GM21576 (cell line): ENCODE data around the gene LRRC36.

Source experiments
- ATAC-seq: cut with Tn5 transposase; IDR thresholded peaks from one replicate; pipeline ENCODE4 v1.9.1; 2021; ENCODE audit warnings: mild to moderate bottlenecking, moderate library complexity; ENCODE audit not compliant: unreplicated experiment

Gene LRRC36

GRCh38 chr16:67326472-67327309 is at the start of gene LRRC36, which contains the start of gene KCTD19:
Gene LRRC36, plus strand, starts transcription at chr16:67326815. Its CDS starts 48 bp downstream, at chr16:67326863.
Gene KCTD19, minus strand, starts transcription at chr16:67326741. Its CDS starts 34 bp downstream, at chr16:67326707.
- no peak for ATAC-seq

GRCh38 chr16:67277294-67277998 is 49.2 kb upstream of the LRRC36 start:
- ATAC-seq: no peak

- no peak for ATAC-seq
These were observed 48.4 kb upstream of the LRRC36 start for GRCh38 chr16:67277999-67278772.

- peak; percentile 49 for ATAC-seq
These were observed 47.8 kb upstream of the LRRC36 start for GRCh38 chr16:67278773-67279295.

- peak; percentile 71 for ATAC-seq
These were observed 47.1 kb upstream of the LRRC36 start, which contains the start of gene PLEKHG4 for GRCh38 chr16:67279296-67280089. Gene PLEKHG4, plus strand, starts transcription at chr16:67279532. Its CDS starts 513 bp downstream, at chr16:67280045.

- ATAC-seq: no peak
These were observed 46.3 kb upstream of the LRRC36 start for GRCh38 chr16:67280090-67281015.

- ATAC-seq: no peak
These were observed 44.8 kb upstream of the LRRC36 start for GRCh38 chr16:67281536-67282446.

DNA sequence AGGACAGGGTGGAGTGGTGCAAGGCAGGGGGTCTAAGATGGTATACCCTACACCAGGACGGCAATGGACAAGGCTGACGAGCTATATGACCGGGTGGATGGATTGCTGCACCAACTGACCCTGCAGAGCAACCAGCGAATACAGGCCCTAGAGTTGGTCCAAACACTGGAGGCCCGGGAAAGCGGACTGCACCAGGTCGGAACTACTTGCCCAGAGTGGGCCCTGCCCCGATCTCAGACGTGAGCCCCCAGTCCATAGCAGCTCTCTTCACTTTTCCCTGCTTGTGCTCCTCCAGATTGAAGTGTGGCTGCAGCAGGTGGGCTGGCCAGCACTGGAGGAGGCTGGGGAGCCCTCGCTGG is 44.2 kb upstream of the LRRC36 start:
- ATAC-seq: no peak

GRCh38 chr16:67283039-67283825 is 43.4 kb upstream of the LRRC36 start:
- no peak for ATAC-seq

GRCh38 chr16:67283826-67284555 is 42.6 kb upstream of the LRRC36 start:
- ATAC-seq: no peak

DNA sequence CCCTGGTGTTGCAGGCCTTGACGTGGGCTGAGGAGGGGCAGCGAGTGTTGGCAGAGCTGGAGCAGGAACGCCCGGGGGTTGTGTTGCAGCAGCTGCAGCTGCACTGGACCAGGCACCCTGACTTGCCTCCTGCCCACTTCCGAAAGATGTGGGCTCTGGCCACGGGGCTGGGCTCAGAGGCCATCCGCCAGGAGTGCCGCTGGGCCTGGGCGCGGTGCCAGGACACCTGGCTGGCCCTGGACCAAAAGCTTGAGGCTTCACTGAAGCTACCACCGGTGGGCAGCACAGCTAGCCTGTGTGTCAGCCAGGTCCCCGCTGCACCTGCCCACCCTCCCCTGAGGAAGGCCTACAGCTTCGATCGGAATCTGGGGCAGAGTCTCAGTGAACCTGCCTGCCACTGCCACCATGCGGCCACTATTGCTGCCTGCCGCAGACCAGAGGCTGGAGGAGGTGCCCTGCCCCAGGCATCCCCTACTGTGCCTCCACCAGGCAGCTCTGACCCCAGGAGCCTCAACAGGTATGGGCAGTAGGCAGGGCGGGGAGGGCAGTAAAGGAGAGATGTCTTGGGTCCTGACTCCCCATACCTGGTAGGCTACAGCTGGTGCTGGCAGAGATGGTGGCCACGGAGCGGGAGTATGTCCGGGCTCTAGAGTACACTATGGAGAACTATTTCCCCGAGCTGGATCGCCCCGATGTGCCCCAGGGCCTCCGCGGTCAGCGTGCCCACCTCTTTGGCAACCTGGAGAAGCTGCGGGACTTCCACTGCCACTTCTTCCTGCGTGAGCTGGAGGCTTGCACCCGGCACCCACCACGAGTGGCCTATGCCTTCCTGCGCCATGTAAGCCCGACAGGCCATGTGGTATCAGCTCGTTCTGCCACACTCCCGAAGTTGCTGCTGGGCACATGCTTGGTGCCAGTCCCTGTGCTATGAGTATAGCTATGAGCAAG is 41.6 kb upstream of the LRRC36 start:
- ATAC-seq: no peak

GRCh38 chr16:67286441-67287235 is 40.0 kb upstream of the LRRC36 start:
- no peak for ATAC-seq

DNA sequence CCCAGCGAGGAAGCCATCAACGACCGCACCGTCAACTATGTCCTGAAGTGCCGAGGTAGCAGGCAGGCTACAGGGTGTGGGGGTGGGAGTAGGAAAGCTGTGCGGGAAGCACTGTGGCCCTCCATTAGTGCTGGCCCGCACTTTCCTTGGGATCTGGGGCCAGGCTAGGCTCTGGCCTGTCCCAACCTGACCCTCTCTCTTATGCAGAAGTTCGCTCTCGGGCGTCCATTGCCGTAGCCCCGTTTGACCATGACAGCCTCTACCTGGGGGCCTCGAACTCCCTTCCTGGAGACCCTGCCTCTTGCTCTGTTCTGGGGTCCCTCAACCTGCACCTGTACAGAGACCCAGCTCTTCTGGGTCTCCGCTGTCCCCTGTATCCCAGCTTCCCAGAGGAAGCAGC is 38.7 kb upstream of the LRRC36 start:
- ATAC-seq: no peak

DNA sequence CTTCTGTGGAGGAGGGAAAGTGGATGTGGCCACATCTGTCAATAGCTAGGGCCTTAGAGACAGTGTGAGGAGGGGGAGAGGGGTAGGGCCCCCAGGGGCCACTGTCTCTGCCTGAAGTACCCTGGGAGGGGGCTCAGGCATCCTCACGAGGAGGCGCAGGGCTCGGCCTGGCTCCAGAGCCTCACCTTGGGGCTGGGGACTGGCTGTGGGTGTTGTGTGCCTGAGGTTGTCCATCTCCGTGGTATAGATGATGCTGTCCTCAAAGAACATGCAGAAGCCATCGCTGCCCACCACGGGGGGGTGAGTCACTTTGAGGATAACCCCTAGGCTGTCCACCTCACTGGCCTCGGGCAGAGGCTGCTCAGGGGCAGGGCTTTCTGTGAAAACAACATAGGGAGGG is 35.2 kb upstream of the LRRC36 start:
- no peak for ATAC-seq
